ENCODE data around the gene PDIA2. TPM values are rescaled to one million over a fixed set of nuclear protein-coding genes. Genes with fewer than 3 reads are reported as not detected.

The PDIA2 gene
- total RNA-seq, 1 donor from 2014 or later, result not detected

DNA sequence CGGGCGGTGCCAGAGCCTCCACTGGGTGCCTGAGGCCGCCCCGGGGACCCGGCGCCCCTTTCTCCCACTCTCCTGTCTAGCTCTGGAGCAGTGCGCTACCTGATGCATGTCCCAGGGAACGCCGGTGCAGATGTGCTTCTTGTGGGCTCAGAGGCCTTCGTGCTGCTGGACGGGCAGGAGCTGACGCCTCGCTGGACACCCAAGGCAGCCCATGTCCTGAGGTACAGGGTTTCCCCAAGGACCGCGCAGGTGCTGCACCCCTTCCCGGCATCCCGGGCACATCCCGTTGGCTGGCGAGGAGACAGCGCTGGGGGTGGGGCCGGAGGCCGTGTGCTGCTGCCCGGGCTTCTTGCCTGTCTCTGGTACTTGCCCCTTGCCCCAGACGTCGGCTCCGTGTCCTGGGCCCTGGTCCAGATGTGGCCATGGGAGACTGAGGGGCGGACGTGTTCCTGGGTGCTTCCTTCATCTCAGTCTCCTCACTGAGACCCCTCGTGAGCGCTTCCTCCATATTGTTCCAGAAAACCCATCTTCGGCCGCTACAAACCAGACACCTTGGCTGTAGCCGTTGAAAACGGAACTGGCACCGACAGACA, 19.7 kb upstream of the PDIA2 start:
- Mint-ChIP-seq H3K4me3 (no peak overlapping the region), H3K27ac (no peak overlapping the region), H3K4me1 (no peaks in the 10 kb centered on the region), H3K9me3 (no peaks in the 10 kb centered on the region), H3K36me3 (ENCODE audit: low read depth) (peaks cover 51% of the 10 kb centered on the region), H3K27me3 (no peaks in the 10 kb centered on the region)
- ChIA-PET CTCF (no interaction called here), POLR2A (no interaction called here)
- ATAC-seq (ENCODE audit: low read depth), result no peak
- TF ChIP-seq, protein P1, sequence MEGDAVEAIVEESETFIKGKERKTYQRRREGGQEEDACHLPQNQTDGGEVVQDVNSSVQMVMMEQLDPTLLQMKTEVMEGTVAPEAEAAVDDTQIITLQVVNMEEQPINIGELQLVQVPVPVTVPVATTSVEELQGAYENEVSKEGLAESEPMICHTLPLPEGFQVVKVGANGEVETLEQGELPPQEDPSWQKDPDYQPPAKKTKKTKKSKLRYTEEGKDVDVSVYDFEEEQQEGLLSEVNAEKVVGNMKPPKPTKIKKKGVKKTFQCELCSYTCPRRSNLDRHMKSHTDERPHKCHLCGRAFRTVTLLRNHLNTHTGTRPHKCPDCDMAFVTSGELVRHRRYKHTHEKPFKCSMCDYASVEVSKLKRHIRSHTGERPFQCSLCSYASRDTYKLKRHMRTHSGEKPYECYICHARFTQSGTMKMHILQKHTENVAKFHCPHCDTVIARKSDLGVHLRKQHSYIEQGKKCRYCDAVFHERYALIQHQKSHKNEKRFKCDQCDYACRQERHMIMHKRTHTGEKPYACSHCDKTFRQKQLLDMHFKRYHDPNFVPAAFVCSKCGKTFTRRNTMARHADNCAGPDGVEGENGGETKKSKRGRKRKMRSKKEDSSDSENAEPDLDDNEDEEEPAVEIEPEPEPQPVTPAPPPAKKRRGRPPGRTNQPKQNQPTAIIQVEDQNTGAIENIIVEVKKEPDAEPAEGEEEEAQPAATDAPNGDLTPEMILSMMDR (IDR thresholded peaks at IDR 0.05), result no peak
- DNase-seq, result no peak
- intact Hi-C loops (cut with micrococcal nuclease), result no loop called here

DNA sequence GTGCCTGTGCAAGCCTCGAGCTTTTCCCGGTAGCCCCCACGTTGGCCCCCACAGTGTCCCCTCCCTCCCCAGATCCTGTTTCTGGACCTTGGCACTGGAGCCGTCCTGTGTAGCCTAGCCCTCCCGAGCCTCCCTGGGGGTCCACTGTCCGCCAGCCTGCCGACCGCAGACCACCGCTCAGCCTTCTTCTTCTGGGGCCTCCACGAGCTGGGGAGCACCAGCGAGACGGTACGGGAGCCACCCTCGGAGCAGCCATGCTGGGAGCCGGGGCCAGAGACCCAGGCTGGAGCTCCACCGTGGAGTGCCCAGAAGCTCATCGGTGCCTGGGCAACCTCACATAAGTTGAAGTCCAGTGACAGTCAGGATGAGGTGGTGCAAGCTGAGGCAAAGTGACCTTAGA, 19.0 kb upstream of the PDIA2 start:
- H3K4me1 Mint-ChIP-seq, result no peaks in the 10 kb centered on the region
- ATAC-seq (ENCODE audit: low read depth), result no peak
- H3K36me3 Mint-ChIP-seq (ENCODE audit: low read depth), result peaks cover 49% of the 10 kb centered on the region
- no peaks in the 10 kb centered on the region for H3K9me3 Mint-ChIP-seq
- H3K27me3 Mint-ChIP-seq, result no peaks in the 10 kb centered on the region
- POLR2A ChIA-PET, result no interaction called here
- CTCF ChIA-PET, result no interaction called here
- TF ChIP-seq, protein P1 (IDR thresholded peaks at IDR 0.05), result no peak
- intact Hi-C loops (cut with micrococcal nuclease), result no loop called here
- no peak for DNase-seq
- H3K4me3 Mint-ChIP-seq, result no peak overlapping the region
- H3K27ac Mint-ChIP-seq, result no peak overlapping the region

- ATAC-seq (ENCODE audit: low read depth) (no peak), DNase-seq (no peak)
- TF ChIP-seq, protein P1 (IDR thresholded peaks at IDR 0.05), result no peak
- no peak overlapping the region for H3K4me3 Mint-ChIP-seq
- no peaks in the 10 kb centered on the region for H3K9me3 Mint-ChIP-seq
- H3K4me1 Mint-ChIP-seq, result no peaks in the 10 kb centered on the region
- CTCF ChIA-PET, result no interaction called here
- H3K36me3 Mint-ChIP-seq (ENCODE audit: low read depth), result peaks cover 44% of the 10 kb centered on the region
- POLR2A ChIA-PET, result interaction anchor here (0.5 kb wide), 1 partner anchor 127 kb away, joined by 3 read pairs; no protein-coding TSS in a partner anchor
- no peaks in the 10 kb centered on the region for H3K27me3 Mint-ChIP-seq
- H3K27ac Mint-ChIP-seq, result no peak overlapping the region
- intact Hi-C loops (cut with micrococcal nuclease), result no loop called here
These were observed 18.5 kb upstream of the PDIA2 start for GRCh38 chr16:264440-264951.

DNA sequence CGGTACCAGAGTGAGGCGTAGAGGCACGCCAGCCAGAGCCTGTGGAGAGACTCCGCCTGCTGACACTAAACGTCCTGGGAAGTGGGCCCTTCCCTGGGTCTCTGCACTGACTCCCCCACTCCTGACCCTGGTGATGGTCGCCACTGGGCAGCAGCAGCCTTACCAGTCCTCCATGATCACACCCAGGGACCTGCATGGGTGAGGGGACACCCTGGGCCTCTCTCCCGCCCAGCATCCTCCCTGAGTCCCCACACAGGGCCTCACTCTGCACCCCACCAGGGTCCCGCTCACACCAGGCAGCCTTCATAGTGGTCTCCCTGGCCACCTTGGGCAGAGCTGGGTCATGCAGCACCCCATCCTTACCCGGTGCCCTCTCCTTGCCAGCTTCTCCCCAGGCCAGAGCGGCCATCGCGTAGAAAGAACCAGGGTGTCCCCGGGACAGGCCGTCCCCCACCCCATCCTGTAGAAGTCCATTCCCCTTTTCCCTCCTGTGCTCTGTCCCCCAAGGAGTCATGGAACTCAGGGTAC, 17.9 kb upstream of the PDIA2 start:
- ChIA-PET CTCF (no interaction called here), POLR2A (interaction anchor here (0.5 kb wide), 1 partner anchor 127 kb away, joined by 3 read pairs; no protein-coding TSS in a partner anchor)
- ATAC-seq (ENCODE audit: low read depth), result no peak
- H3K4me3 Mint-ChIP-seq, result no peak overlapping the region
- DNase-seq, result no peak
- TF ChIP-seq, protein P1 (IDR thresholded peaks at IDR 0.05), result no peak
- no peaks in the 10 kb centered on the region for H3K9me3 Mint-ChIP-seq
- H3K27ac Mint-ChIP-seq, result no peak overlapping the region
- H3K4me1 Mint-ChIP-seq, result no peaks in the 10 kb centered on the region
- peaks cover 40% of the 10 kb centered on the region for H3K36me3 Mint-ChIP-seq (ENCODE audit: low read depth)
- no peaks in the 10 kb centered on the region for H3K27me3 Mint-ChIP-seq
- intact Hi-C loops (cut with micrococcal nuclease), result no loop called here

- H3K36me3 Mint-ChIP-seq (ENCODE audit: low read depth), result peaks cover 33% of the 10 kb centered on the region
- no peak for ATAC-seq (ENCODE audit: low read depth)
- POLR2A ChIA-PET, result no interaction called here
These were observed 17.3 kb upstream of the PDIA2 start for GRCh38 chr16:265711-266110.

More at GRCh38 chr16:265711-266110, 17.3 kb upstream of the PDIA2 start:
- Mint-ChIP-seq H3K9me3 (no peaks in the 10 kb centered on the region), H3K27ac (no peak overlapping the region), H3K4me3 (no peak overlapping the region), H3K27me3 (no peaks in the 10 kb centered on the region), H3K4me1 (no peaks in the 10 kb centered on the region)
- TF ChIP-seq, protein P1 (IDR thresholded peaks at IDR 0.05), result no peak
- CTCF ChIA-PET, result no interaction called here
- no peak for DNase-seq
- intact Hi-C loops (cut with micrococcal nuclease), result no loop called here

Measured in activated B cell treated with CpG ODN at 0.5 μM for 24 hours (primary cell).